ENCODE measurements around the gene CAST.
"Not testable (repeated sequence)": the region's sequence is repeated elsewhere in the genome, so short reads cannot be mapped to it uniquely, and the experiment has no call there.

- TF ChIP-seq, protein P1, sequence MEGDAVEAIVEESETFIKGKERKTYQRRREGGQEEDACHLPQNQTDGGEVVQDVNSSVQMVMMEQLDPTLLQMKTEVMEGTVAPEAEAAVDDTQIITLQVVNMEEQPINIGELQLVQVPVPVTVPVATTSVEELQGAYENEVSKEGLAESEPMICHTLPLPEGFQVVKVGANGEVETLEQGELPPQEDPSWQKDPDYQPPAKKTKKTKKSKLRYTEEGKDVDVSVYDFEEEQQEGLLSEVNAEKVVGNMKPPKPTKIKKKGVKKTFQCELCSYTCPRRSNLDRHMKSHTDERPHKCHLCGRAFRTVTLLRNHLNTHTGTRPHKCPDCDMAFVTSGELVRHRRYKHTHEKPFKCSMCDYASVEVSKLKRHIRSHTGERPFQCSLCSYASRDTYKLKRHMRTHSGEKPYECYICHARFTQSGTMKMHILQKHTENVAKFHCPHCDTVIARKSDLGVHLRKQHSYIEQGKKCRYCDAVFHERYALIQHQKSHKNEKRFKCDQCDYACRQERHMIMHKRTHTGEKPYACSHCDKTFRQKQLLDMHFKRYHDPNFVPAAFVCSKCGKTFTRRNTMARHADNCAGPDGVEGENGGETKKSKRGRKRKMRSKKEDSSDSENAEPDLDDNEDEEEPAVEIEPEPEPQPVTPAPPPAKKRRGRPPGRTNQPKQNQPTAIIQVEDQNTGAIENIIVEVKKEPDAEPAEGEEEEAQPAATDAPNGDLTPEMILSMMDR (IDR thresholded peaks at IDR 0.05) = not testable (repeated sequence)
- TF ChIP-seq EZH2 (IDR thresholded peaks at IDR 0.05; ENCODE audit: borderline replicate concordance, insufficient read depth, low read depth, low read length, poor library complexity, severe bottlenecking) = not testable (repeated sequence)
Measured at GRCh38 chr5:96744218-96744617, 82.0 kb downstream of the CAST start.
